ENCODE measurements around the gene PARD3B. TPM values are rescaled to one million over a fixed set of nuclear protein-coding genes. Genes with fewer than 3 reads are reported as not detected.

The PARD3B gene
- total and polyA plus RNA-seq, 12 donors: 0.46 to 12.4 (median 8.3) TPM

DNA sequence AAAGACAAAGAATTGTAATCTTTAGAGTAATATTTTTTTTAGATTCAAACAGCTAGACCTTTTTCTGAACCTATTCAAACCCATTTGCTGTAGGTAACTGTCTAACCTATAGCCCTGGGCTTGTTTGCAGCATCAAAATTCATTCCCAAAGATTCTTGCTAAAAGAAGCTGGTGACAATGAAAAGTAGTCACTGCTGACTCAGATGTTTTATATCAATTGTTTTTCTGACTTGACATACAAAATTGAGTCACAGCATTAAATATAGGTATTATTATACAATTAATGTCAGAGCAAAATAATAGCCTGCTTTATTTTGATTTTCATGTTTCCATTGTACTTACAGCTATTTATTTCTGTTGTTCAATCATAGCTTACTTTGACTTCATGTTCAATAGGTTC lies 816.7 kb downstream of the PARD3B start:
- H3K27ac ChIP-seq: no peak overlapping the region

GRCh38 chr2:205364261-205364660 lies 819.0 kb downstream of the PARD3B start:
- Histone ChIP-seq H3K36me3 (no peaks in the 10 kb centered on the region), H3K9me3 (no peaks in the 10 kb centered on the region), H3K4me3 (no peak overlapping the region), H3K4me1 (peaks cover 0 to 6% (median 0%) of the 10 kb centered on the region in 9 donors), H3K27ac (no peak overlapping the region), H3K27me3 (no peaks in the 10 kb centered on the region)
- ATAC-seq (no peak), DNase-seq (no peak)
- intact Hi-C loops (cut with DNase I): no loop called here
- WGBS, 2 donors: 80 to 83% methylated on average over 3 of the region's 3 CpGs
- TF ChIP-seq, protein P1, sequence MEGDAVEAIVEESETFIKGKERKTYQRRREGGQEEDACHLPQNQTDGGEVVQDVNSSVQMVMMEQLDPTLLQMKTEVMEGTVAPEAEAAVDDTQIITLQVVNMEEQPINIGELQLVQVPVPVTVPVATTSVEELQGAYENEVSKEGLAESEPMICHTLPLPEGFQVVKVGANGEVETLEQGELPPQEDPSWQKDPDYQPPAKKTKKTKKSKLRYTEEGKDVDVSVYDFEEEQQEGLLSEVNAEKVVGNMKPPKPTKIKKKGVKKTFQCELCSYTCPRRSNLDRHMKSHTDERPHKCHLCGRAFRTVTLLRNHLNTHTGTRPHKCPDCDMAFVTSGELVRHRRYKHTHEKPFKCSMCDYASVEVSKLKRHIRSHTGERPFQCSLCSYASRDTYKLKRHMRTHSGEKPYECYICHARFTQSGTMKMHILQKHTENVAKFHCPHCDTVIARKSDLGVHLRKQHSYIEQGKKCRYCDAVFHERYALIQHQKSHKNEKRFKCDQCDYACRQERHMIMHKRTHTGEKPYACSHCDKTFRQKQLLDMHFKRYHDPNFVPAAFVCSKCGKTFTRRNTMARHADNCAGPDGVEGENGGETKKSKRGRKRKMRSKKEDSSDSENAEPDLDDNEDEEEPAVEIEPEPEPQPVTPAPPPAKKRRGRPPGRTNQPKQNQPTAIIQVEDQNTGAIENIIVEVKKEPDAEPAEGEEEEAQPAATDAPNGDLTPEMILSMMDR (IDR thresholded peaks at IDR 0.05): no peak

More for the DNA sequence above, 816.7 kb downstream of the PARD3B start:
- intact Hi-C loops (cut with DNase I): no loop called here
- no peak overlapping the region for H3K4me3 ChIP-seq
- no peak for ATAC-seq
- no peaks in the 10 kb centered on the region for H3K9me3 ChIP-seq
- no peaks in the 10 kb centered on the region for H3K36me3 ChIP-seq
- TF ChIP-seq, protein P1 (IDR thresholded peaks at IDR 0.05): no peak
- DNase-seq: no peak
- no peaks in the 10 kb centered on the region for H3K27me3 ChIP-seq
- H3K4me1 ChIP-seq: peaks cover 0 to 6% (median 0%) of the 10 kb centered on the region in 9 donors

GRCh38 chr2:205366336-205367060 lies 821.2 kb downstream of the PARD3B start:
- ATAC-seq: no peak

DNA sequence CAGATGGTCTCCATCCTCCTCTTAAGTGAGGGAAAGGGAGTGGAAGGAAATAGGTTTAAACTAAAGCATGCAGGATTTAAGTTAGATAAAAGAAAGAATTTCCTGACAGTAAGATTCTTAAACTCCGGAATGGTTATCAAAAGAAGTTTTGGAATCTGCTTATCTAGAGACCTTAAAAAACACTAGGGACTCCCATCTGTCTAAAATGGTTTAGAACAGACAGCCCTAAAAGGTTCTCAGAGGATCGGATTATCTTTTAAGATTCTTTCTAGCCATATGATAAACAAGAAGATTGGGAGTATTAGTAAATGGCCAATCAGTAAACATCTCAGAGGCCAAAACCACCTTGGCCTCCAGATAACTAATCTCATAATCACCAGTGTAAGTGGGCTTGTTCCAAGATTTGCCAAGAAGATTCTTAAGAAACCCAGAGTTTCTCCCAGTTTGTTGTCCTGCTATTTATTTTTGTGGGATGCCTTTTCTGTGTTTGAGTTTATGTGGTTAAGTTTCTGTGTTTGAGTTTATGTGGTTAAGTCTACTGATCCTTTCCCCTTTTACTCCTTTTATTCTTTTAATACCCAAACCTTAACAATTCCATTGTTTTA lies 822.2 kb downstream of the PARD3B start:
- intact Hi-C loops (cut with DNase I): no loop called here
- H3K4me3 ChIP-seq: no peak overlapping the region
- ATAC-seq (no peak), DNase-seq (no peak)
- H3K9me3 ChIP-seq: no peaks in the 10 kb centered on the region
- H3K36me3 ChIP-seq: no peaks in the 10 kb centered on the region
- no peaks in the 10 kb centered on the region for H3K27me3 ChIP-seq
- 72 to 74% methylated on average over 2 of the region's 2 CpGs for WGBS, 2 donors
- no peak overlapping the region for H3K27ac ChIP-seq
- H3K4me1 ChIP-seq: peaks cover 0 to 12% (median 0%) of the 10 kb centered on the region in 9 donors
- TF ChIP-seq, protein P1 (IDR thresholded peaks at IDR 0.05): no peak

More at GRCh38 chr2:205366336-205367060, 821.2 kb downstream of the PARD3B start:
- intact Hi-C loops (cut with DNase I): no loop called here
- peaks cover 0 to 12% (median 0%) of the 10 kb centered on the region in 9 donors for H3K4me1 ChIP-seq
- TF ChIP-seq, protein P1 (IDR thresholded peaks at IDR 0.05): no peak
- no peaks in the 10 kb centered on the region for H3K9me3 ChIP-seq
- H3K4me3 ChIP-seq: no peak overlapping the region
- H3K27me3 ChIP-seq: no peaks in the 10 kb centered on the region
- DNase-seq: no peak
- H3K36me3 ChIP-seq: no peaks in the 10 kb centered on the region
- no peak overlapping the region for H3K27ac ChIP-seq
- 75 to 78% methylated on average over 6 of the region's 6 CpGs for WGBS, 2 donors

Measured in heart right ventricle (tissue), 16 donors.